Astrocyte of the spinal cord (primary cell): ENCODE measurements around the gene RANGAP1.

Experiments used
- DNase-seq: peaks from one replicate; pipeline ENCODE4 v3.0.0; 2011; ENCODE audit warnings: low read depth, low spot score
- H3K4me3 ChIP-seq: 2 replicates; pipeline ENCODE4 v1.5.1; 2011; ENCODE audit warnings: low read depth, mild to moderate bottlenecking, low read length, moderate library complexity
- CTCF ChIP-seq: IDR thresholded peaks from 2 replicates; pipeline ENCODE4 v1.5.1; 2012; ENCODE audit warnings: low read depth, mild to moderate bottlenecking, low read length, inconsistent platforms
- in situ Hi-C: cut with HindIII; loops from 2 replicates; pipeline ENCODE4 v1.10.0; 2017; ENCODE audit warnings: low sequenced_read_pairs

The RANGAP1 gene

GRCh38 chr22:41252365-41252764, 33.6 kb downstream of the RANGAP1 start:
- no peak for DNase-seq
- no peak for TF ChIP-seq CTCF
- in situ Hi-C loops, result no loop called here
- no peak overlapping the region for H3K4me3 ChIP-seq

DNA sequence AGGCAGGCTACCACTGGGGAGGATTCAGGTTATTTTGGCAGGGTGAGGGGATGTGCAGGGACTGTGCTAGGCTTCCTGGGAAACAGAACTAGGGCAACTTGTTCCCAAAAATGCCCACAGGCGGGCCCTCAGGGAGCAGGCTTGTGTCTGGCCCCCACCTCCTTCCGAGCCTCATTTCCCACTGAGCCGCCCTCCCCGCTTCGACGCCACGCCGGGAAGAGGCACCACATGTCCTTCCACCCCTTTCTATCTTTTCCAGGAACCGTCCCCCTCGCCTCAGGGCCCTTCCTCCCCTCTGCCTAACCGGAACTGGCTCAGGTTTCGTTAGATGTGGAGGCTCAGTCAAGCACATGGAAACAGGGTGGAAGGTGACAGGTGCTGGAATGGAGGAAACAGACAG, 35.9 kb downstream of the RANGAP1 start:
- no peak overlapping the region for H3K4me3 ChIP-seq
- TF ChIP-seq CTCF, result no peak
- no peak for DNase-seq
- in situ Hi-C loops, result no loop called here

GRCh38 chr22:41249442-41249841, 36.5 kb downstream of the RANGAP1 start:
- in situ Hi-C loops, result no loop called here
- TF ChIP-seq CTCF, result no peak
- H3K4me3 ChIP-seq, result no peak overlapping the region
- no peak for DNase-seq

GRCh38 chr22:41248758-41249157, 37.2 kb downstream of the RANGAP1 start:
- in situ Hi-C loops, result no loop called here
- TF ChIP-seq CTCF, result no peak
- no peak overlapping the region for H3K4me3 ChIP-seq
- DNase-seq, result no peak

- DNase-seq, result no peak
- H3K4me3 ChIP-seq, result no peak overlapping the region
- TF ChIP-seq CTCF, result no peak
- in situ Hi-C loops, result no loop called here
Measured at GRCh38 chr22:41248314-41248713, 37.7 kb downstream of the RANGAP1 start.

DNA sequence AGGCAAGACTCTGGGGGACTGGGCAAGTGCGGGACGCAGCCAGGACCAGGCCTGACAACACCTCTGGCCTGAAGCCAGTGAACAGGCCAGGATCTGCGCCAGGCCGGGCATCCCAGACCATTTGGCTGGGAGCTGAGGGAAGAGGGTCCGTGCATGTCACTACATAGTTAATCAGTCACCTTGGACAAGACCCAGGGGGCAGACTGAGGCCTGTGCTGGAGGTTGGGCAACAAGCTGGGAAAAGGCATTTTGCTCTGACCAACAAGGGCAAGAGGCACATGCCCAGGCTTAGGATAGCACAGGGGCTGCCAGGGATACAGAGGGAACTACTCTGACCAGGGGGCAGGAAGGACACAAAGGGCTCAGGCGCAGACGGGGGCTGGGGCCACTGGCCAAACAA, 38.3 kb downstream of the RANGAP1 start:
- no peak overlapping the region for H3K4me3 ChIP-seq
- no peak for DNase-seq
- TF ChIP-seq CTCF, result no peak
- in situ Hi-C loops, result no loop called here

DNA sequence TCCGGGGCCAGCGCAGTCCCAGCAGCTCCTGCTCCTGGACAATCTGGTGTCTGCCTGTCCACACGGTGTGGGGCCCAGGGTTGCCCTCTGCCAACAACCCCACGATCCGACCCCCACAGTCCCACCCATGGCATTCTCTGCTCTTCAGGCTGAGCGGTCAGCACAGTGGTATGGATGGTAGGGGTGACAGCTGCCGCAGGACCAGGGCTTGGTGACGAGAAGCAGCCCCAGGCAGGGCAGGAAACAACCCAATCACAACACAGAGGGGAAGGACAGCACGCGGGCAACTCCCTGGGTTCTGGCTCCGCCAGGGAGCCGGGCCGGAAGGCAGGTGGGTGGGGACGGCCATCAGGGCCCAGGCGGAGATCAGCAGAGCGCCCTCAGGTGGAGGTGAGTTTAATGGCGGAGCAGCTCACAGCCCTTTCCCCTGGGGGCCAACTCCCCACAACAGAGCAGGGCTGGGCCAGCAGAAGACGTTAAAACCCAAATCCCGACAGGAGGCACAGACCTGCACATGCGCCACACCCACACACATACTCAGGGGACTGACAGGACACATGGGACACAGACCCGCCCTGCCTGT, 40.0 kb downstream of the RANGAP1 start:
- TF ChIP-seq CTCF, result peak; percentile 2
- no peak overlapping the region for H3K4me3 ChIP-seq
- no peak for DNase-seq
- in situ Hi-C loops, result no loop called here
